Endothelial cell of umbilical vein (primary cell): Measurements from ENCODE around the gene GRM6. TPM values are rescaled to one million over a fixed set of nuclear protein-coding genes. Genes with fewer than 3 reads are reported as not detected.

Experiments used
- BruUV-seq: library from RNA; stranded (reverse); fragments of 400-500 nt; replicated peaks from 2 replicates; lab custom pipeline; 2021; lab: Mats Ljungman, UMichigan
- CTCF ChIA-PET: fragments of 300-600, 350-600 bp; sonication (Branson Sonifier 250); formaldehyde crosslinking; loops from one replicate; lab custom pipeline; 2021; ENCODE audit warnings: antibody characterized with exemption, inconsistent platforms; lab: Charles Lee
- POLR2A ChIA-PET: fragments of 300-600, 350-600 bp; sonication (Branson Sonifier 250); formaldehyde crosslinking; loops from one replicate; lab custom pipeline; 2021; ENCODE audit warnings: antibody characterized with exemption, inconsistent platforms; lab: Charles Lee
- DNase-seq: peaks from one replicate; pipeline ENCODE4 v3.0.0-alpha.2; 2011; ENCODE audit warnings: low read depth, low spot score
- FAIRE-seq: peaks from 2 replicates; lab custom pipeline; 2011; peaks lifted over from hg19 to GRCh38; lab: Jason Lieb, UNC
- H2AFZ ChIP-seq: 2 replicates; pipeline ENCODE4 v1.6.0; 2012; ENCODE audit warnings: low read depth, low read length, control low read depth, inconsistent platforms
- H3K27ac ChIP-seq: 2 replicates; pipeline ENCODE4 v1.5.1; 2011; ENCODE audit warnings: low read depth, mild to moderate bottlenecking, control low read depth, low read length, moderate library complexity; ENCODE audit not compliant: insufficient read depth
- H3K27me3 ChIP-seq, 2 experiments: 2 replicates each; pipeline versions ENCODE4 v1.6.0 to v1.6.1; 2011; ENCODE audit warnings: low read length in 2 of 2, mixed read lengths in 1 of 2; ENCODE audit not compliant: control insufficient read depth in 2 of 2, insufficient read depth in 2 of 2
- H3K36me3 ChIP-seq, 2 experiments: 2 replicates in 1 of 2; 3 replicates in 1 of 2; pipeline ENCODE4 v1.5.1; 2011; ENCODE audit warnings: low read length in 2 of 2, mild to moderate bottlenecking in 1 of 2, moderate library complexity in 1 of 2; ENCODE audit not compliant: control insufficient read depth in 2 of 2, insufficient read depth in 2 of 2; ENCODE audit errors: extremely low read depth in 1 of 2
- H3K4me1 ChIP-seq: 3 replicates; pipeline ENCODE4 v1.5.1; 2011; ENCODE audit warnings: mild to moderate bottlenecking, low read length; ENCODE audit not compliant: control insufficient read depth, insufficient read depth; ENCODE audit errors: extremely low read depth
- H3K4me2 ChIP-seq: 2 replicates; pipeline ENCODE4 v1.6.1; 2011; ENCODE audit warnings: low read length, control low read depth, mixed read lengths; ENCODE audit not compliant: insufficient read depth
- H3K4me3 ChIP-seq, 3 experiments: fragments of 200-600 bp in 1 of 3; sonication (generic), shearing (Covaris generic) in 1 of 3; replicated peaks in 1 of 3; 2 replicates each; pipeline ENCODE4 v1.5.1; 2011 to 2016; ENCODE audit warnings: control low read depth in 3 of 3, low read length in 3 of 3, mild to moderate bottlenecking in 2 of 3, inconsistent platforms in 1 of 3, low read depth in 1 of 3, moderate library complexity in 1 of 3; ENCODE audit not compliant: insufficient read depth in 1 of 3
- H3K79me2 ChIP-seq: 2 replicates; pipeline ENCODE4 v1.6.0; 2012; ENCODE audit warnings: low read length, inconsistent platforms; ENCODE audit not compliant: control insufficient read depth, insufficient read depth
- H3K9ac ChIP-seq: replicated peaks from 2 replicates; pipeline ENCODE3; 2011; ENCODE audit warnings: low read length, control low read depth; ENCODE audit not compliant: insufficient read depth; ENCODE audit errors: extremely low read depth
- H3K9me1 ChIP-seq: replicated peaks from 3 replicates; pipeline ENCODE4 v1.6.0; 2011; ENCODE audit warnings: mild to moderate bottlenecking, low read length; ENCODE audit not compliant: control insufficient read depth, insufficient read depth; ENCODE audit errors: extremely low read depth
- H3K9me3 ChIP-seq: replicated peaks from 2 replicates; pipeline ENCODE4 v1.5.1; 2012; ENCODE audit warnings: low read length, inconsistent platforms; ENCODE audit not compliant: control insufficient read depth, insufficient read depth
- H4K20me1 ChIP-seq: replicated peaks from 2 replicates; pipeline ENCODE3; 2011; ENCODE audit warnings: mild to moderate bottlenecking, low read length; ENCODE audit not compliant: control insufficient read depth, insufficient read depth; ENCODE audit errors: extremely low read depth
- CTCF ChIP-seq, 2 donors: IDR thresholded peaks; 1 replicate in 1 of 2; 2 replicates in 1 of 2; pipeline ENCODE4 v1.5.1; 2011; ENCODE audit warnings: low read length in 2 of 2, mild to moderate bottlenecking in 2 of 2, moderate library complexity in 2 of 2, control low read depth in 1 of 2, inconsistent platforms in 1 of 2, low read depth in 1 of 2; ENCODE audit not compliant: insufficient read depth in 1 of 2; ENCODE audit errors: extremely low read depth in 1 of 2
- EZH2 ChIP-seq: IDR thresholded peaks from 2 replicates; pipeline ENCODE4 v1.6.1; 2012; ENCODE audit warnings: borderline replicate concordance, low read depth, mild to moderate bottlenecking, moderate library complexity, low read length, inconsistent platforms; ENCODE audit not compliant: severe bottlenecking
- FOS ChIP-seq: IDR thresholded peaks from 2 replicates; pipeline ENCODE4 v1.6.1; 2011; ENCODE audit warnings: mild to moderate bottlenecking, low read length, moderate library complexity, borderline replicate concordance; ENCODE audit not compliant: insufficient read depth
- GATA2 ChIP-seq: IDR thresholded peaks from 2 replicates; pipeline ENCODE4 v1.7.0; 2011; ENCODE audit warnings: low read depth, mild to moderate bottlenecking, moderate library complexity, mixed read lengths, low read length; ENCODE audit not compliant: insufficient read length, insufficient read depth
- JUN ChIP-seq: IDR thresholded peaks from 2 replicates; pipeline ENCODE4 v1.6.1; 2011; ENCODE audit warnings: borderline replicate concordance, low read depth; ENCODE audit not compliant: insufficient read length, insufficient read depth
- MAX ChIP-seq: IDR thresholded peaks from 2 replicates; pipeline ENCODE4 v1.6.1; 2011; ENCODE audit not compliant: insufficient read depth, insufficient read length
- MYC ChIP-seq: IDR thresholded peaks from one replicate; pipeline ENCODE4 v1.6.1; 2011; ENCODE audit warnings: mild to moderate bottlenecking, low read depth, low read length
- POLR2A ChIP-seq: IDR thresholded peaks from 2 replicates; pipeline ENCODE4 v1.6.1; 2012; ENCODE audit warnings: low read depth, mild to moderate bottlenecking, control low read depth, low read length
- POLR2AphosphoS5 ChIP-seq: IDR thresholded peaks from 2 replicates; pipeline ENCODE4 v1.6.1; 2012; ENCODE audit warnings: low read depth, mild to moderate bottlenecking, control low read depth, low read length, moderate library complexity; ENCODE audit not compliant: insufficient read depth
- dilution Hi-C: fragments of 300-500 bp; cut with MboI; formaldehyde crosslinking; loops from one replicate; pipeline ENCODE4 v1.15.0; 2019; ENCODE audit warnings: low sequenced_read_pairs; ENCODE audit not compliant: extremely low pct_ligation_motif_present
- intact Hi-C: fragments of 100-400 bp; cut with micrococcal nuclease; formaldehyde crosslinking; loops from one replicate; pipeline ENCODE4 v1.10.0; 2022
- polyA plus RNA-seq, 4 experiments: library from polyadenylated mRNA; depleted of rRNA in 3 of 4; stranded (reverse) in 3 of 4; unstranded in 1 of 4; fragments of >200 nt; gene quantifications; 2 replicates each; pipeline versions ENCODE4 v1.2.1 to v1.2.3, GENCODE V29; 2011 to 2012; ENCODE audit warnings: missing spikeins in 1 of 4
- total RNA-seq: library from RNA; stranded (reverse); gene quantifications from 2 replicates; pipeline ENCODE4 v1.2.3, GENCODE V29; 2021

GRM6 gene
- total and polyA plus RNA-seq, 2 donors (not counting 3 experiments of a cell fraction or from before 2014, with no cell fraction given), result not detected

GRCh38 chr5:178940569-178941360, 54.4 kb downstream of the GRM6 start, which contains the start of gene ZNF454:
ZNF454 (plus strand) TSS chr5:178941198; CDS start chr5:178942792, 1,594 bp downstream.
- Histone ChIP-seq H3K4me2 (no peak within 1 kb of the TSS), H3K79me2 (no peaks in the 10 kb centered on the region), H3K9ac (no peak within 1 kb of the TSS), H3K4me1 (no peaks in the 10 kb centered on the region), H2AFZ (no peak within 1 kb of the TSS), H3K36me3 (no peaks in the 10 kb centered on the region), H3K27me3 (no peaks in the 10 kb centered on the region), H3K9me1 (no peaks in the 10 kb centered on the region), H3K9me3 (peaks cover 3% of the 10 kb centered on the region), H3K27ac (no peak within 1 kb of the TSS), H4K20me1 (no peaks in the 10 kb centered on the region), H3K4me3 (peak within 1 kb of the TSS in 1 of 3 experiments; percentile 15)
- dilution Hi-C loops (no loop called here), intact Hi-C loops (no loop called here)
- FAIRE-seq (no peak), DNase-seq (peak; percentile 35)
- no peak for TF ChIP-seq EZH2
- TF ChIP-seq JUN, result no peak
- TF ChIP-seq POLR2AphosphoS5, result no peak
- TF ChIP-seq POLR2A, result no peak
- TF ChIP-seq MAX, result no peak
- TF ChIP-seq CTCF (IDR thresholded peaks at IDR 0.05; ENCODE audit: extremely low read depth in 1 of 2, insufficient read depth in 1 of 2, low read depth in 1 of 2, low read length in 2 of 2), result no peak
- TF ChIP-seq GATA2, result no peak
- no peak for TF ChIP-seq MYC
- TF ChIP-seq FOS, result no peak
- no TSS peak for BruUV-seq
- ChIA-PET POLR2A (no interaction called here), CTCF (no interaction called here)
